Calu3 (cell line): ENCODE measurements around the gene PTPRG. TPM values are rescaled to one million over a fixed set of nuclear protein-coding genes. Genes with fewer than 3 reads are reported as not detected.

Experiments used
- BruUV-seq: library from RNA; stranded (reverse); fragments of 400-500 nt; replicated peaks from 2 replicates; lab custom pipeline; 2021; lab: Mats Ljungman, UMichigan
- CTCF ChIA-PET: fragments of 300-600 bp; sonication (Branson Sonifier 250); formaldehyde crosslinking; loops from one replicate; lab custom pipeline; 2022; ENCODE audit warnings: antibody characterized with exemption; lab: Charles Lee
- DNase-seq: peaks from one replicate; pipeline ENCODE4 v3.0.0; 2022
- H3K27ac Mint-ChIP-seq: one replicate; pipeline ENCODE4 v1.8.0; 2022; ENCODE audit warnings: mixed read lengths; ENCODE audit not compliant: unreplicated experiment
- H3K27me3 Mint-ChIP-seq: one replicate; pipeline ENCODE4 v1.8.0; 2022; ENCODE audit warnings: mixed read lengths; ENCODE audit not compliant: unreplicated experiment
- H3K36me3 Mint-ChIP-seq: one replicate; pipeline ENCODE4 v1.8.0; 2022; ENCODE audit warnings: mild to moderate bottlenecking, moderate library complexity, mixed read lengths; ENCODE audit not compliant: insufficient read depth, unreplicated experiment
- H3K4me1 Mint-ChIP-seq: one replicate; pipeline ENCODE4 v1.8.0; 2022; ENCODE audit warnings: mild to moderate bottlenecking, low read depth, mixed read lengths; ENCODE audit not compliant: unreplicated experiment
- H3K4me3 Mint-ChIP-seq: one replicate; pipeline ENCODE4 v1.8.0; 2022; ENCODE audit warnings: mild to moderate bottlenecking, low read depth, moderate library complexity, mixed read lengths; ENCODE audit not compliant: unreplicated experiment
- H3K9me3 Mint-ChIP-seq: one replicate; pipeline ENCODE4 v1.8.0; 2022; ENCODE audit warnings: low read depth, mixed read lengths; ENCODE audit not compliant: unreplicated experiment
- intact Hi-C: fragments of 100-400 bp; cut with micrococcal nuclease; formaldehyde crosslinking; loops from one replicate; pipeline ENCODE4 v1.10.0; 2022; ENCODE audit not compliant: unreplicated experiment
- total RNA-seq: library from RNA; stranded (reverse); gene quantifications from 2 replicates; pipeline ENCODE4 v1.2.3, GENCODE V29; 2022
- TF ChIP-seq, protein P1 (sequence below): fragments of 200-600 bp; IDR thresholded peaks from one replicate; pipeline ENCODE4 v1.8.0; 2022; ENCODE audit warnings: antibody characterized with exemption; ENCODE audit not compliant: unreplicated experiment

Gene PTPRG
- total RNA-seq, 1 experiment from 2014 or later = 0.35 TPM

DNA sequence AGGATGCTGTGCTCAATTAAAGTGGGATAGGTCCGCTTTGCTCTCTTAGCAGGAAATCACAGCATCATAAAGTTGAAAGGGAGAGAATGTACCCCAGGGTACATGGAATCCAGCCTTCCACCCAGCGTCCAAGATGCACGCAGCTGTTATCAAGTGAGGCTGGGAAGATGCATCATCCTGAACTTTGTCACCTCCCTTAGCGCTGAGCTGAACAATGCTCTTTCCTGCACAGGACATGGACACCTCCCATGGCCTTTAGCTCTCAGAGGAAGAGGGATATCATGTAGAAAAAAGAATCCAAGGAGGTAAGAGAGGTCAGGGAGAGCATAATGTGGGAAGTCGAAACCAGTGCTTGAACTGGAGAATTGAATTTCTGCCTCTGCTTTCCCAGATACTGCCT is 619.1 kb downstream of the PTPRG start:
- CTCF ChIA-PET = no interaction called here
- TF ChIP-seq, protein P1, sequence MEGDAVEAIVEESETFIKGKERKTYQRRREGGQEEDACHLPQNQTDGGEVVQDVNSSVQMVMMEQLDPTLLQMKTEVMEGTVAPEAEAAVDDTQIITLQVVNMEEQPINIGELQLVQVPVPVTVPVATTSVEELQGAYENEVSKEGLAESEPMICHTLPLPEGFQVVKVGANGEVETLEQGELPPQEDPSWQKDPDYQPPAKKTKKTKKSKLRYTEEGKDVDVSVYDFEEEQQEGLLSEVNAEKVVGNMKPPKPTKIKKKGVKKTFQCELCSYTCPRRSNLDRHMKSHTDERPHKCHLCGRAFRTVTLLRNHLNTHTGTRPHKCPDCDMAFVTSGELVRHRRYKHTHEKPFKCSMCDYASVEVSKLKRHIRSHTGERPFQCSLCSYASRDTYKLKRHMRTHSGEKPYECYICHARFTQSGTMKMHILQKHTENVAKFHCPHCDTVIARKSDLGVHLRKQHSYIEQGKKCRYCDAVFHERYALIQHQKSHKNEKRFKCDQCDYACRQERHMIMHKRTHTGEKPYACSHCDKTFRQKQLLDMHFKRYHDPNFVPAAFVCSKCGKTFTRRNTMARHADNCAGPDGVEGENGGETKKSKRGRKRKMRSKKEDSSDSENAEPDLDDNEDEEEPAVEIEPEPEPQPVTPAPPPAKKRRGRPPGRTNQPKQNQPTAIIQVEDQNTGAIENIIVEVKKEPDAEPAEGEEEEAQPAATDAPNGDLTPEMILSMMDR = no peak
- Mint-ChIP-seq H3K4me1 (no peaks in the 10 kb centered on the region), H3K4me3 (no peak overlapping the region), H3K9me3 (peaks cover 4% of the 10 kb centered on the region), H3K36me3 (no peaks in the 10 kb centered on the region), H3K27ac (no peak overlapping the region), H3K27me3 (no peaks in the 10 kb centered on the region)
- no peak for DNase-seq
- intact Hi-C loops = no loop called here
- no TSS peak for BruUV-seq

DNA sequence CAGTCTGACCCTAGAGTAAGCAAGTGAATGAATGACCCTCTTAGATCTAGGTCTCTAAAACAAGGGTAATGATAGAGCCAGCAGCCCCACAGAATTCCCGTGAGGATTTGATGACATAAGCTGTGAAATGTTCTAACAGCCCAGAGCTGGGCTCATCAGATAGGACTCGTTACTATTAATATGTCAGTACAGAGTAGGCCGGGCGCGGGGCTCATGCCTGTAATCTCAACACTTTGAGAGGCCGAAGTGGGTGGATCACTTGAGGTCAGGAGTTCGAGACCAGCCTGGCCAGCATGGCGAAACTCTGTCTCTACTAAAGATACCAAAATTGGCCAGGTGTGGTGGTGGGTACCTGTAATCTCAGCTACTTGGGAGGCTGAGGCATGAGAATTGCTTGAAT is 621.7 kb downstream of the PTPRG start:
- no peaks in the 10 kb centered on the region for H3K36me3 Mint-ChIP-seq
- no TSS peak for BruUV-seq
- H3K27me3 Mint-ChIP-seq = no peaks in the 10 kb centered on the region
- CTCF ChIA-PET = no interaction called here
- TF ChIP-seq, protein P1 = no peak
- no peak for DNase-seq
- peaks cover 5% of the 10 kb centered on the region for H3K9me3 Mint-ChIP-seq
- H3K4me1 Mint-ChIP-seq = no peaks in the 10 kb centered on the region
- no peak overlapping the region for H3K27ac Mint-ChIP-seq
- intact Hi-C loops = no loop called here
- no peak overlapping the region for H3K4me3 Mint-ChIP-seq

DNA sequence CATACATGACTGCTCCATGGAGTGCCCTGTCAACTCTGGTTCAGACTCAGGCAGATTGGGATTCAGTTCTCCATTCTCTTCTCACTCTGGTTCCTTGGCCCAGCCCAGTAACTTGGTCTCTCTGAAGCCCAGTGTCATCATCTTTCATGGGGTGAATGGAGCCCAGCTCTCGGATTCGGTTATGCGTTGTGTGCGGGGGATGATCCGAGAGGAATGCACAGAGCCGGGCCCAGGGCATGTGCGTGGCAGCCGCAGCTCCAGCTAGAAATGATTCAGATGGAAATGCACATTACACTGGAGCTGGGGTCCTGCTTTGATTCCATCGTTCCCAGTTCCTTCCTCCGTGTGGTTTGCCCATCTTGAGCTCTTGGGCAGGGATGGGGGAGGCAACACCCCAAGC is 622.6 kb downstream of the PTPRG start:
- BruUV-seq = no TSS peak
- intact Hi-C loops = no loop called here
- Mint-ChIP-seq H3K27me3 (no peaks in the 10 kb centered on the region), H3K9me3 (peaks cover 5% of the 10 kb centered on the region), H3K36me3 (no peaks in the 10 kb centered on the region), H3K4me1 (no peaks in the 10 kb centered on the region), H3K4me3 (no peak overlapping the region), H3K27ac (no peak overlapping the region)
- no peak for DNase-seq
- TF ChIP-seq, protein P1 = no peak
- CTCF ChIA-PET = no interaction called here

DNA sequence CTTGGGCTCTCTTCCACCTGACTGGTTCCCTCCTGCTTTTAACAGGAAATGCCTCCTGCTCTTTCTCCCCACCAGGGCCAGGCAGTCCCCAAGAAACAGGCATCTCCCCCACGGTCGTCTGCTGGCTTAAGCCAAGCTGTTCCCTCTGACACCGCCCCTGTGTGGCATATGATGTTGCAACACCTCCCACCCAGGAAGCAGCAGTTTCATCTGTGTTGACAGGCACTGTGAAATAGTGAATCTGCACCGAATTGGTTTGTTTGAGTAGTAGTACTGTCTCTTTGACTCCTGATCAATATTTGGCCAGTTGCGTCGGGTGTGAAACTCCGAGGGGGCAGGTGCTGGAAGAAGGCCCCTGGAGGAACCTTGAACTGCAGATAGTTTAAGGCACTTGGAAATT is 623.2 kb downstream of the PTPRG start:
- no TSS peak for BruUV-seq
- intact Hi-C loops = no loop called here
- no peak overlapping the region for H3K4me3 Mint-ChIP-seq

More for the DNA sequence above, 623.2 kb downstream of the PTPRG start:
- no peak for DNase-seq
- TF ChIP-seq, protein P1 = no peak
- Mint-ChIP-seq H3K9me3 (peaks cover 5% of the 10 kb centered on the region), H3K36me3 (no peaks in the 10 kb centered on the region), H3K27ac (no peak overlapping the region), H3K4me1 (no peaks in the 10 kb centered on the region), H3K27me3 (no peaks in the 10 kb centered on the region)
- CTCF ChIA-PET = no interaction called here
